H1 (cell line): ENCODE results near the gene CBR4. TPM values are rescaled to one million over a fixed set of nuclear protein-coding genes. Genes with fewer than 3 reads are reported as not detected.

Experiments used
- CTCF ChIA-PET: fragments of 300-600 bp; sonication (Branson Sonifier 250); formaldehyde crosslinking; loops from one replicate; lab custom pipeline; 2021; ENCODE audit not compliant: partially characterized antibody; lab: Charles Lee
- POLR2A ChIA-PET: fragments of 300-600 bp; sonication (Branson Sonifier 250); formaldehyde crosslinking; loops from one replicate; lab custom pipeline; 2021; ENCODE audit warnings: inconsistent platforms; ENCODE audit not compliant: partially characterized antibody; lab: Charles Lee
- DNase-seq, 2 experiments: peaks; one replicate each; pipeline versions ENCODE4 v3.0.0 to v3.0.0-alpha.2; 2010 to 2022; ENCODE audit warnings: low spot score in 2 of 2, low read depth in 1 of 2, mixed read lengths in 1 of 2
- FAIRE-seq: peaks from 2 replicates; lab custom pipeline; 2011; peaks lifted over from hg19 to GRCh38; lab: Jason Lieb, UNC
- H2AFZ ChIP-seq: 2 replicates; pipeline ENCODE4 v1.8.1; 2012; ENCODE audit warnings: low read length, inconsistent platforms
- H2AK5ac ChIP-seq: 2 replicates; pipeline ENCODE4 v1.6.1; 2013; ENCODE audit warnings: low read depth, low read length
- H2BK120ac ChIP-seq: replicated peaks from 2 replicates; pipeline ENCODE3; 2013; ENCODE audit warnings: low read depth, low read length, inconsistent platforms
- H2BK12ac ChIP-seq: 2 replicates; pipeline ENCODE4 v1.6.1; 2013; ENCODE audit warnings: low read depth, low read length
- H2BK15ac ChIP-seq: 2 replicates; pipeline ENCODE4 v1.6.1; 2013; ENCODE audit warnings: low read length
- H2BK20ac ChIP-seq: 2 replicates; pipeline ENCODE4 v1.6.1; 2013; ENCODE audit warnings: low read length
- H2BK5ac ChIP-seq: 2 replicates; pipeline ENCODE4 v1.6.1; 2013; ENCODE audit warnings: low read depth, low read length
- H3K14ac ChIP-seq: 2 replicates; pipeline ENCODE4 v1.6.1; 2013; ENCODE audit warnings: inconsistent platforms; ENCODE audit not compliant: insufficient read length
- H3K18ac ChIP-seq: 2 replicates; pipeline ENCODE4 v1.6.1; 2013; ENCODE audit warnings: low read length; ENCODE audit errors: extremely low read depth
- H3K23ac ChIP-seq: 2 replicates; pipeline ENCODE4 v1.6.1; 2013; ENCODE audit warnings: inconsistent platforms; ENCODE audit not compliant: insufficient read length
- H3K23me2 ChIP-seq: 2 replicates; pipeline ENCODE4 v1.6.1; 2013; ENCODE audit warnings: low read depth, low read length
- H3K27ac ChIP-seq: 2 replicates; pipeline ENCODE4 v1.6.1; 2011; ENCODE audit warnings: low read depth, low read length, inconsistent platforms
- H3K27me3 ChIP-seq, 4 experiments: replicated peaks in 1 of 4; 1 replicate in 1 of 4; 2 replicates in 3 of 4; pipeline versions ENCODE4 v1.6.1 to v1.8.1; 2011 to 2013; ENCODE audit warnings: low read length in 3 of 4, mild to moderate bottlenecking in 3 of 4, inconsistent platforms in 2 of 4, mixed read lengths in 2 of 4, moderate library complexity in 1 of 4; ENCODE audit not compliant: control insufficient read depth in 3 of 4, insufficient read depth in 3 of 4; ENCODE audit errors: extremely low read depth in 1 of 4
- H3K36me3 ChIP-seq, 4 experiments: 2 replicates each; pipeline versions ENCODE4 v1.6.1 to v1.8.1; 2011 to 2013; ENCODE audit warnings: mild to moderate bottlenecking in 4 of 4, low read length in 3 of 4, moderate library complexity in 2 of 4, control low read depth in 1 of 4, inconsistent platforms in 1 of 4; ENCODE audit not compliant: insufficient read depth in 4 of 4, control insufficient read depth in 2 of 4
- H3K4ac ChIP-seq: replicated peaks from 2 replicates; pipeline ENCODE3; 2013; ENCODE audit warnings: low read length, low read depth, mixed read lengths, inconsistent platforms; ENCODE audit not compliant: insufficient read length
- H3K4me1 ChIP-seq, 4 experiments: replicated peaks in 1 of 4; 1 replicate in 1 of 4; 2 replicates in 3 of 4; pipeline versions ENCODE4 v1.6.1 to v1.8.1; 2011 to 2013; ENCODE audit warnings: low read length in 3 of 4, inconsistent platforms in 2 of 4, mixed read lengths in 1 of 4; ENCODE audit not compliant: insufficient read depth in 4 of 4, control insufficient read depth in 3 of 4
- H3K4me2 ChIP-seq, 2 experiments: 2 replicates each; pipeline versions ENCODE4 v1.6.1 to v1.8.1; 2011 to 2013; ENCODE audit warnings: low read depth in 2 of 2, low read length in 2 of 2, control low read depth in 1 of 2, inconsistent platforms in 1 of 2, mild to moderate bottlenecking in 1 of 2; ENCODE audit not compliant: insufficient read depth in 1 of 2
- H3K4me3 ChIP-seq, 4 experiments: fragments of 200-600, 300-600 bp in 1 of 4; sonication (generic), shearing (Covaris generic), sonication (Bioruptor Twin) in 1 of 4; 2 replicates each; pipeline versions ENCODE4 v1.5.1 to v1.8.1; 2011 to 2016; ENCODE audit warnings: low read length in 4 of 4, low read depth in 3 of 4, control low read depth in 2 of 4, inconsistent platforms in 2 of 4, mild to moderate bottlenecking in 2 of 4, mixed read lengths in 1 of 4, moderate library complexity in 1 of 4; ENCODE audit not compliant: insufficient read depth in 2 of 4; ENCODE audit errors: extremely low read depth in 1 of 4
- H3K56ac ChIP-seq: replicated peaks from 2 replicates; pipeline ENCODE3; 2013; ENCODE audit warnings: low read depth, mild to moderate bottlenecking, mixed read lengths, low read length, inconsistent platforms; ENCODE audit not compliant: insufficient read length
- H3K79me1 ChIP-seq: 2 replicates; pipeline ENCODE4 v1.6.1; 2013; ENCODE audit warnings: low read depth, low read length, control low read depth
- H3K79me2 ChIP-seq, 2 experiments: 2 replicates each; pipeline versions ENCODE4 v1.6.1 to v1.8.1; 2012 to 2013; ENCODE audit warnings: low read length in 2 of 2, mild to moderate bottlenecking in 2 of 2, inconsistent platforms in 1 of 2; ENCODE audit not compliant: insufficient read depth in 2 of 2, control insufficient read depth in 1 of 2
- H3K9ac ChIP-seq, 4 experiments: replicated peaks in 1 of 4; 1 replicate in 1 of 4; 2 replicates in 3 of 4; pipeline versions ENCODE4 v1.6.1 to v1.8.1; 2011 to 2013; ENCODE audit warnings: low read depth in 3 of 4, low read length in 3 of 4, control low read depth in 2 of 4, mild to moderate bottlenecking in 2 of 4, moderate library complexity in 2 of 4, inconsistent platforms in 1 of 4; ENCODE audit errors: extremely low read depth in 1 of 4
- H3K9me3 ChIP-seq, 2 experiments: 2 replicates each; pipeline versions ENCODE4 v1.6.1 to v1.8.1; 2012 to 2013; ENCODE audit warnings: mild to moderate bottlenecking in 2 of 2, moderate library complexity in 2 of 2, control low read depth in 1 of 2, inconsistent platforms in 1 of 2, low read depth in 1 of 2, low read length in 1 of 2, mixed read lengths in 1 of 2; ENCODE audit not compliant: insufficient read depth in 2 of 2
- H4K20me1 ChIP-seq, 2 experiments: replicated peaks in 1 of 2; 2 replicates each; pipeline versions ENCODE3 to v1.8.1; 2011 to 2013; ENCODE audit warnings: inconsistent platforms in 2 of 2, low read length in 2 of 2, mild to moderate bottlenecking in 1 of 2; ENCODE audit not compliant: insufficient read depth in 2 of 2, control insufficient read depth in 1 of 2
- H4K5ac ChIP-seq: 2 replicates; pipeline ENCODE4 v1.6.1; 2013; ENCODE audit warnings: low read length, low read depth, mixed read lengths, inconsistent platforms; ENCODE audit not compliant: insufficient read length
- H4K8ac ChIP-seq: 2 replicates; pipeline ENCODE4 v1.8.0; 2013; ENCODE audit warnings: mild to moderate bottlenecking, moderate library complexity, low read length, inconsistent platforms; ENCODE audit not compliant: insufficient read depth; ENCODE audit errors: extremely low read depth
- H4K91ac ChIP-seq: replicated peaks from 2 replicates; pipeline ENCODE3; 2013; ENCODE audit warnings: low read length, mixed read lengths, inconsistent platforms; ENCODE audit not compliant: insufficient read length
- ASH2L ChIP-seq: fragments of 200-600, 300-600 bp; sonication (generic); IDR thresholded peaks from one replicate; pipeline ENCODE4 v1.7.1; 2017; ENCODE audit warnings: low read length
- SIRT6 ChIP-seq: IDR thresholded peaks from one replicate; pipeline ENCODE4 v1.7.1; 2012; ENCODE audit warnings: low read length, inconsistent platforms
- SRF ChIP-seq: IDR thresholded peaks from 2 replicates; pipeline ENCODE4 v1.6.1; 2011; ENCODE audit warnings: mild to moderate bottlenecking, low read depth, low read length, moderate library complexity
- TEAD4 ChIP-seq: IDR thresholded peaks from 2 replicates; pipeline ENCODE4 v1.6.1; 2012; ENCODE audit warnings: low read depth, low read length, inconsistent platforms, mixed read lengths
- WGBS, 2 experiments: shearing (Covaris generic) in 1 of 2; methylation state at CpG; one replicate each; pipeline versions ENCODE4 v1.1.6 to v1.1.7; 2013 to 2015; ENCODE audit warnings: low lambda C conversion rate in 2 of 2, mixed read lengths in 2 of 2, inconsistent platforms in 1 of 2, low coverage in 1 of 2, missing lambda C conversion rate in 1 of 2; ENCODE audit not compliant: insufficient replicate concordance in 2 of 2, insufficient coverage in 1 of 2, insufficient read length in 1 of 2; ENCODE audit errors: extremely low coverage in 1 of 2, missing lambda C conversion rate in 1 of 2; 5-methylcytosine and 5-hydroxymethylcytosine counted together
- long read RNA-seq, 2 experiments: library from RNA in 1 of 2; library from capped mRNA in 1 of 2; stranded (forward); transcript quantifications; one replicate each; pipeline ENCODE4 v2.0.0, GENCODE V29; 2021; ENCODE audit warnings: inconsistent platforms in 1 of 2
- polyA minus RNA-seq, 3 experiments: library from RNA; depleted of rRNA, polyadenylated mRNA; stranded (reverse); fragments of >200 nt; gene quantifications; 1 replicate in 2 of 3; 2 replicates in 1 of 3; pipeline ENCODE4 v1.2.3, GENCODE V29; 2011
- polyA plus RNA-seq, 7 experiments: library from polyadenylated mRNA; depleted of rRNA in 3 of 7; stranded (reverse) in 5 of 7; unstranded in 2 of 7; fragments of >200 nt in 5 of 7; fragments of 200-250 nt in 2 of 7; gene quantifications; 1 replicate in 5 of 7; 2 replicates in 1 of 7; 4 replicates in 1 of 7; pipeline versions ENCODE4 v1.2.1 to v1.2.3, GENCODE V29; 2011 to 2013; ENCODE audit warnings: missing spikeins in 2 of 7, mixed read lengths in 2 of 7
- total RNA-seq: library from RNA; stranded (reverse); fragmentation: NEBNext Ultra II Directional; extraction: Animal tissue kit (Norgen Biotek cat#: 25700); gene quantifications from 2 replicates; pipeline ENCODE4 v1.2.1, GENCODE V29; 2021
- TF ChIP-seq, protein P1 (sequence below), 3 experiments: IDR thresholded peaks; 1 replicate in 2 of 3; 2 replicates in 1 of 3; pipeline versions ENCODE4 v1.5.1 to v1.6.1; 2011; ENCODE audit warnings: low read length in 3 of 3, mild to moderate bottlenecking in 3 of 3, inconsistent platforms in 2 of 3, low read depth in 1 of 3, moderate library complexity in 1 of 3; ENCODE audit not compliant: insufficient read depth in 1 of 3; ENCODE audit errors: control extremely low read depth in 1 of 3

Gene CBR4
- 29.5 and 30.6 TPM in 2 replicates for total RNA-seq
- polyA plus RNA-seq (2011; rRNA removed), result 7.3 and 8.6 TPM in 2 replicates
- 10.4 TPM for polyA plus RNA-seq (2011; cell fraction: cytosol; rRNA removed)
- polyA plus RNA-seq (2011; cell fraction: nucleus; rRNA removed), result 6.0 TPM
- polyA plus RNA-seq (2012, experiment 1 of 2), result 12.7 to 16.0 TPM (median 15.1 TPM) in 4 replicates
- 1.9 TPM for polyA plus RNA-seq (2012, experiment 2 of 2)
- 18.1 TPM for polyA plus RNA-seq (2013, experiment 1 of 2)
- polyA plus RNA-seq (2013, experiment 2 of 2), result 16.8 TPM
- 10.1 and 14.5 TPM in 2 replicates for polyA minus RNA-seq (2011; rRNA and poly(A)+ RNA removed)
- polyA minus RNA-seq (2011; cell fraction: cytosol; rRNA and poly(A)+ RNA removed), result 9.8 TPM
- 21.6 TPM for polyA minus RNA-seq (2011; cell fraction: nucleus; rRNA and poly(A)+ RNA removed)
- long read RNA-seq, experiment 1, transcript CBR4-201 (5 exons, 3,443 nt), result major isoform, 5 of 27 reads
- long read RNA-seq, experiment 1, partial matches to known transcripts, result 2 of 27 reads
- long read RNA-seq, experiment 1, other reads (novel, unspliced or antisense), result 20 of 27 reads
- long read RNA-seq, experiment 2, partial matches to known transcripts, result 1 of 15 reads
- long read RNA-seq, experiment 2, other reads (novel, unspliced or antisense), result 11 of 15 reads

DNA sequence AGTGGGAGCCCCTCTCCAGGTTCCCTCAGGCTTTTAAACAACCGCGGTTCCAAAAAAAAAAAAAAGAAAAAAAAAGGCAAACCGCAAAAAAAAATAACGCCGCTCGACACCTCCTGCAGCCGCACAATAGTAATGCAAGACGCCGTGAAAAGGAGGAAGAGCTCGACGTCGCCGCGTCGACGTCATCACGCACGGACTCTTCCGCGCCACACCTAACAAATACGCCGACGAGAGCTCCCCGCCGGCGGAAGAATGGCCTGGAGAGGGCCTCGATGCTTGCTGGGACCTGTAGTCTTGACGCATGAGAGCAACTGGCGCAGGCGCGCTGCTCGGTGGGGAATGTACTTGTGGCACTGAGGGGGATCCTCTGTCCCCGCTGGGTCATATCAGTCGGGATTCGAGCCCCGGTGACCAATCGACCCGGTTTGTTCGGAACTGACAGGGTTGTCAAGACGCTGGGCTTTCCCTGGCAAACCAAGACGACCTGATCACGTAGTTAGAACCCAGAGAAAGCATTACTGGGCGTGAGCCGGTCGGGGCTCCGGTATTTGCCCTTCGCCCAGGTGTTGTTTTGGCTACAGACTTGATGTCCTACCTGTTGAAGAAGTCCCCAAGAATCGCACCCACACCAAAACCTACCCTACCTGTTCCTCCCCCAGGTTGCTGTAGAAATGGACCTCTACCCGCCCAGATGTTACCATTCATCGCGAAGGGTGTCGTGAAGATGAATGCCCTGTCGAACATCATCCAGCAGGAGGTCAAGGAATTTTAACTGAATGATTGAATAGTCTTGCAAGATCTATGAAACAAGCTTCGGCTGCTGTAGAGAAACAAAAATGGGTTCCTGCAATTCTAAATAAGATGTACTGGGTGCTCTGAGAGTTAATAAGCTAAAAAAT, at the start of gene CBR4:
TSS of gene CBR4 (minus strand) at position 131 of the 899 bp plus-strand sequence. CDS start 166 bp downstream, outside the sequence.
- H3K9me3 ChIP-seq, result no peaks in the 10 kb centered on the region
- CTCF ChIA-PET, result interaction anchor here (0.6 to 4.7 kb wide), 20 partner anchors 9 to 480 kb away, joined by 3 to 38 read pairs (median 4); no protein-coding TSS in a partner anchor
- H3K36me3 ChIP-seq, result peaks cover 0 to 13% (median 3%) of the 10 kb centered on the region in 4 experiments; a peak in 3 of 8 replicates
- peak within 1 kb of the TSS; percentile 69 for H3K4ac ChIP-seq
- no peak within 1 kb of the TSS for H2AK5ac ChIP-seq
- DNase-seq (peak; percentile 88 to 98), FAIRE-seq (peak; percentile 89)
- peak within 1 kb of the TSS; percentile 98 for H2AFZ ChIP-seq
- H2BK20ac ChIP-seq, result no peak within 1 kb of the TSS
- H3K4me2 ChIP-seq, result peak within 1 kb of the TSS; percentile 88 to 97
- H4K20me1 ChIP-seq, result no peaks in the 10 kb centered on the region
- no peak within 1 kb of the TSS for H3K14ac ChIP-seq
- peak within 1 kb of the TSS; percentile 92 for H2BK5ac ChIP-seq
- peak within 1 kb of the TSS; percentile 88 for H3K27ac ChIP-seq
- peaks cover 0 to 32% of the 10 kb centered on the region in 2 experiments; a peak in 2 of 4 replicates for H3K79me2 ChIP-seq
- H3K18ac ChIP-seq, result peak within 1 kb of the TSS; percentile 90
- H3K56ac ChIP-seq, result peak within 1 kb of the TSS; percentile 85
- H2BK120ac ChIP-seq, result no peak within 1 kb of the TSS
- H4K5ac ChIP-seq, result peak within 1 kb of the TSS; percentile 84
- H4K8ac ChIP-seq, result peak within 1 kb of the TSS; percentile 95
- peak within 1 kb of the TSS; percentile 78 to 89 (median 88) for H3K4me3 ChIP-seq
- H3K27me3 ChIP-seq, result no peaks in the 10 kb centered on the region
- peaks cover 2% of the 10 kb centered on the region; the same call in 1 of the 2 replicates for H3K79me1 ChIP-seq
- 3% methylated on average over 44 of the region's 54 CpGs; no CpG with 5 or more reads in 1 of the 2 experiments for WGBS, 2 experiments
- POLR2A ChIA-PET, result interaction anchor here (0.6 to 3.7 kb wide), 17 partner anchors 9 to 1063 kb away, joined by 3 to 12 read pairs (median 3); partner anchors contain the start of gene SH3RF1
- peaks cover 0 to 3% (median under 1%) of the 10 kb centered on the region in 4 experiments; a peak in 3 of 7 replicates for H3K4me1 ChIP-seq
- peaks cover 11% of the 10 kb centered on the region; the same call in 1 of the 2 replicates for H3K23me2 ChIP-seq
- H3K9ac ChIP-seq, result peak within 1 kb of the TSS; percentile 88 to 95 (median 92)
- H4K91ac ChIP-seq, result peak within 1 kb of the TSS; percentile 61
- no peak within 1 kb of the TSS for H2BK15ac ChIP-seq
- no peak within 1 kb of the TSS for H3K23ac ChIP-seq
- no peak within 1 kb of the TSS; the same call in 1 of the 2 replicates for H2BK12ac ChIP-seq
- TF ChIP-seq SRF, result 0 out of 2 replicates have a peak, but pooled peaks have one; percentile 45
- TF ChIP-seq SIRT6, result no peak
- 0 out of 2 replicates have a peak, but pooled peaks have one; percentile 2 for TF ChIP-seq TEAD4
- TF ChIP-seq, protein P1, sequence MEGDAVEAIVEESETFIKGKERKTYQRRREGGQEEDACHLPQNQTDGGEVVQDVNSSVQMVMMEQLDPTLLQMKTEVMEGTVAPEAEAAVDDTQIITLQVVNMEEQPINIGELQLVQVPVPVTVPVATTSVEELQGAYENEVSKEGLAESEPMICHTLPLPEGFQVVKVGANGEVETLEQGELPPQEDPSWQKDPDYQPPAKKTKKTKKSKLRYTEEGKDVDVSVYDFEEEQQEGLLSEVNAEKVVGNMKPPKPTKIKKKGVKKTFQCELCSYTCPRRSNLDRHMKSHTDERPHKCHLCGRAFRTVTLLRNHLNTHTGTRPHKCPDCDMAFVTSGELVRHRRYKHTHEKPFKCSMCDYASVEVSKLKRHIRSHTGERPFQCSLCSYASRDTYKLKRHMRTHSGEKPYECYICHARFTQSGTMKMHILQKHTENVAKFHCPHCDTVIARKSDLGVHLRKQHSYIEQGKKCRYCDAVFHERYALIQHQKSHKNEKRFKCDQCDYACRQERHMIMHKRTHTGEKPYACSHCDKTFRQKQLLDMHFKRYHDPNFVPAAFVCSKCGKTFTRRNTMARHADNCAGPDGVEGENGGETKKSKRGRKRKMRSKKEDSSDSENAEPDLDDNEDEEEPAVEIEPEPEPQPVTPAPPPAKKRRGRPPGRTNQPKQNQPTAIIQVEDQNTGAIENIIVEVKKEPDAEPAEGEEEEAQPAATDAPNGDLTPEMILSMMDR (IDR thresholded peaks at IDR 0.05; ENCODE audit: control extremely low read depth in 1 of 3, insufficient read depth in 1 of 3, low read depth in 1 of 3, low read length in 3 of 3), result peak; percentile 8 to 15 (median 13); a peak in 3 of 4 replicates
- TF ChIP-seq ASH2L, result peak; percentile 32
